ENCODE data around the gene F12. TPM values are rescaled to one million over a fixed set of nuclear protein-coding genes. Genes with fewer than 3 reads are reported as not detected.

The F12 gene
- total and polyA plus RNA-seq, 10 donors = 0.60 to 2.3 (median 1.1) TPM

DNA sequence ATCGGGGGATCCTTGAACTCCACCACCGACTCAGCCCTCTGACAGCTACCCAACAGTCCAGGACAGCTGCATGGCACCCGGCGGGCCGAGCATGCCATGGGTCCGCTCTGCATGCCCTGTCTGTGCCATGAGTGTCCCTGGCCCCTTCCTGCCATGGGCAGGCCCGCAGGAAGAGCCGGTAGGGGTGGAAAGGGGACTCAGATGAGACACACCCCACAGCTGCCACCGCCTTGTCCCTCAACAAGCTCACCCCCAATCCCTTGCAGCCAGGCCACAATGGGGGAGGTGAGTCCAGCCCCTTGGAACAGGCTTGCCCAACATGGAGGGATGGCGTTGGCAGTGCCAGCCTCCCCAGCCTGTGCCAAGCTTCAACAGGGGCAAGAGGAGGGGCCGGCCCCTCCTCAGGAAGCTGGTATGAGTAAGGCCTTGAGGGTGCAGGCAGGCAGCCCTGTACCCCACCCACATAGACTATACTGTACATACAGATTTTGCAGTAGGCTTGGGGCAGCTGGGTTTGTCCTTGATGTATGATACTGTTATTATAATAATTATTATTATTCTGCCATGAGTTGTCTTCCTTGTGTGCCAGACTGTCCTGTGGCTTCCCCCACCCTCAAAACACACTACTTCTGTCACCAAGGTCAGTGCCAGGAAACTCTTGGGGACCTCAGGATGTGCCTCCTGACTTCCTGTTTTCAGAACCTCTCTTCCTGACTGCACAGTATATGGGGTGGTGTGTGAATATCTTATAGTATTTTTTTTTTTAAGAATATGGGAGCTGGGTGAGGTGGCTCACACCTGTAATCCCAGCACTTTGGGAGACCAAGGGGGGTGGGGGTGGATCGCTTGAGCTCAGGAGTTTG, 37.1 kb downstream of the F12 start:
- peak; percentile 87 for DNase-seq
- Histone ChIP-seq H3K9me3 (no peaks in the 10 kb centered on the region), H3K27me3 (replicated peaks in 1 of 7) (no peaks in the 10 kb centered on the region), H3K4me3 (peak overlapping the region in 7 of 8 donors; percentile 15 to 70 (median 41)), H3K36me3 (peaks cover 0 to 70% (median 27%) of the 10 kb centered on the region in 6 donors), H3K27ac (peak overlapping the region; percentile 60 to 90 (median 83)), H3K4me1 (peaks cover 13 to 80% (median 64%) of the 10 kb centered on the region in 6 donors)
- TF ChIP-seq POLR2A (IDR thresholded peaks at IDR 0.05) (peak in 1 of 3 donors; percentile 26), POLR2AphosphoS5 (IDR thresholded peaks at IDR 0.05) (peak; percentile 52 to 76 (median 76))
- TF ChIP-seq, protein P1, sequence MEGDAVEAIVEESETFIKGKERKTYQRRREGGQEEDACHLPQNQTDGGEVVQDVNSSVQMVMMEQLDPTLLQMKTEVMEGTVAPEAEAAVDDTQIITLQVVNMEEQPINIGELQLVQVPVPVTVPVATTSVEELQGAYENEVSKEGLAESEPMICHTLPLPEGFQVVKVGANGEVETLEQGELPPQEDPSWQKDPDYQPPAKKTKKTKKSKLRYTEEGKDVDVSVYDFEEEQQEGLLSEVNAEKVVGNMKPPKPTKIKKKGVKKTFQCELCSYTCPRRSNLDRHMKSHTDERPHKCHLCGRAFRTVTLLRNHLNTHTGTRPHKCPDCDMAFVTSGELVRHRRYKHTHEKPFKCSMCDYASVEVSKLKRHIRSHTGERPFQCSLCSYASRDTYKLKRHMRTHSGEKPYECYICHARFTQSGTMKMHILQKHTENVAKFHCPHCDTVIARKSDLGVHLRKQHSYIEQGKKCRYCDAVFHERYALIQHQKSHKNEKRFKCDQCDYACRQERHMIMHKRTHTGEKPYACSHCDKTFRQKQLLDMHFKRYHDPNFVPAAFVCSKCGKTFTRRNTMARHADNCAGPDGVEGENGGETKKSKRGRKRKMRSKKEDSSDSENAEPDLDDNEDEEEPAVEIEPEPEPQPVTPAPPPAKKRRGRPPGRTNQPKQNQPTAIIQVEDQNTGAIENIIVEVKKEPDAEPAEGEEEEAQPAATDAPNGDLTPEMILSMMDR (IDR thresholded peaks at IDR 0.05 in 8 of 11, conservative IDR thresholded peaks at IDR 0.05 in 3 of 11) = no peak
- 34 to 60% (median 51%) methylated on average over 10 to 12 of the region's 12 CpGs for WGBS, 5 donors
- intact Hi-C loops (cut with DNase I; ENCODE audit: low total_unique reads) = no loop called here

DNA sequence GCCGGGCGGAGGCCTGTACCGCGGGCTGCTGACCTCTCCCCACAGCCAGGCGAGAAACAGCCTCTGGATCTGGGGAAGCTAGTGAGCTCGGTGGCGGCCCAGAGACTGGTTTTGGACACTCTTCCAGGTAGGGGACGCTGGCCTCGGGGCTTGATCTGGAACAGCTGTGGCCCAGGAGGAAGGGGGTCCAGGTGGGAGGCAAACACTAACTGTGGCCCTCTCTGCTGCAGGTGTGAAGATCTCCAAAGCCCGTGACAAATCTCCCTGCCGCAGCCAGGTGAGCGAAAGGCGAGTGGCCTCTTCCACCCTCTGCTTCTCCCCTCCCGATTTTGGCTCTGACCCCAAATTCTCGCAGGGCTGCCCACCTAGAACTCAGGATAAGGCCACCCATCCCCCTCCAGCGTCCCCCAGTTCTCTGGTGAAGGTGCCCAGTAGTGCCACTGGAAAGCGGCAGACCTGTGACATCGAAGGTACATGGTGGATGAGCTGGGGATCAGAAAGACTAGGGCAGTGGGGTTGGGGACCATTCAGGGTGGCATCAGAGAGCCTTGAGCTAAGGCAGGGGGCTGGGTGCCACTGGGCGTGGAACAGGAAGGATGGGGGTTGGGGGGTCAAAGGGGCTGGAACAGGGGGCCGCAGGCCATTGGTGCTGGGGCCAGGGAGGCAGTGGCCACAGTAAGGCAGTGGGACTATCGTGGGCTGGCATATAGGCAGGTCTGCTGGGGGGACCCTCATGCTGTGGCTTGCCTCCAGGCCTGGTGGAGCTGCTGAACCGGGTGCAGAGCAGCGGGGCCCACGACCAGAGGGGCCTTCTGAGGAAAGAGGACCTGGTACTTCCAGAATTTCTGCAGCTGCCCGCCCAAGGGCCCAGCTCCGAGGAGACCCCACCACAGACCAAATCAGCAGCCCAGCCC, 38.0 kb downstream of the F12 start:
- peaks cover 0 to 79% (median 35%) of the 10 kb centered on the region in 6 donors for H3K36me3 ChIP-seq
- DNase-seq = no peak
- WGBS, 5 donors = 52 to 77% (median 66%) methylated on average over 19 to 26 of the region's 26 CpGs
- TF ChIP-seq POLR2AphosphoS5 (IDR thresholded peaks at IDR 0.05) (no peak), POLR2A (IDR thresholded peaks at IDR 0.05) (no peak)
- TF ChIP-seq, protein P1 (IDR thresholded peaks at IDR 0.05 in 8 of 11, conservative IDR thresholded peaks at IDR 0.05 in 3 of 11) = peak in 1 of 11 experiments; percentile 12
- intact Hi-C loops (cut with DNase I; ENCODE audit: low total_unique reads) = no loop called here
- H3K4me1 ChIP-seq = peaks cover 13 to 88% (median 68%) of the 10 kb centered on the region in 6 donors
- H3K4me3 ChIP-seq = peak overlapping the region; percentile 7 to 70 (median 40)
- H3K9me3 ChIP-seq = no peaks in the 10 kb centered on the region
- H3K27ac ChIP-seq = peak overlapping the region; percentile 55 to 90 (median 83)
- H3K27me3 ChIP-seq (replicated peaks in 1 of 7) = no peaks in the 10 kb centered on the region

DNA sequence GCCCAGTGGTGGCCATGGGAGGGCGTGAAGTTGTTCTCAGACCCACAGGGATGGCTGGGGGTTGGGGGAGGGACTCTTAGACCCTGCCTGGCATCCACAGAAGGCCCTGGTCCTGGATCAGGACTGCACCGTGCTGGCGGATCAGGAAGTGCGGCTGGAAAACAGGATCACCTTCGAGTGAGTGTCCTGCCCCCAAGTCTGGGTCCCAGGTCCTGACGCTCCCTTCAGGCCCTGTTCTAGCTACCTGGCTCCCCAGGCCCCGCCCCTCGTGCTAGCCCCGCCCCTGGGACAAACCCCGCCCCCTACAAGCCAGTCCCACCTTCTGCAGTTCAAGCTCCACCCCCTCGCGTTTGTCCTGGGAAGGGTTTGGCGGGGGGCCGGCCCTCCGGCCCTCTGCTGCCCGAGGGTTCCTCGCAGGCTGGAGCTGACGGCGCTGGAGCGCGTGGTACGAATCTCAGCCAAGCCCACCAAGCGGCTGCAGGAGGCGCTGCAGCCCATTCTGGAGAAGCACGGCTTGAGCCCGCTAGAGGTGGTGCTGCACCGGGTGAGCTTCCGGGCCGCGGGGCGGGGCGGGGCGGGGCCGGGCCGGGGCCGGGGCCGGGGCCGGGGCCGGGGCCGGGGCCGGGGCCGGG, 38.8 kb downstream of the F12 start:
- Histone ChIP-seq H3K27me3 (replicated peaks in 1 of 7) (no peaks in the 10 kb centered on the region), H3K36me3 (peaks cover 0 to 87% (median 35%) of the 10 kb centered on the region in 6 donors), H3K4me3 (peak overlapping the region in 7 of 8 donors; percentile 25 to 70 (median 41)), H3K27ac (peak overlapping the region in 6 of 8 donors; percentile 75 to 90 (median 84)), H3K4me1 (peaks cover 17 to 96% (median 74%) of the 10 kb centered on the region in 6 donors), H3K9me3 (no peaks in the 10 kb centered on the region)
- TF ChIP-seq POLR2AphosphoS5 (IDR thresholded peaks at IDR 0.05) = peak; percentile 51 to 79 (median 71)
- TF ChIP-seq, protein P1 (IDR thresholded peaks at IDR 0.05 in 8 of 11, conservative IDR thresholded peaks at IDR 0.05 in 3 of 11) = peak in 10 of 11 experiments; percentile 9 to 79 (median 50)
- TF ChIP-seq POLR2A (IDR thresholded peaks at IDR 0.05) = no peak
- 20 to 70% (median 42%) methylated on average over 10 to 42 of the region's 42 CpGs for WGBS, 5 donors
- intact Hi-C loops (cut with DNase I; ENCODE audit: low total_unique reads) = no loop called here
- peak; percentile 95 for DNase-seq
